GM12874 (cell line): Measurements from ENCODE around the gene COPG1.

Experiments
- TF ChIP-seq, protein P1 (sequence below): IDR thresholded peaks from 2 replicates; pipeline ENCODE4 v1.5.1; 2011; ENCODE audit warnings: low read depth, mild to moderate bottlenecking, control low read depth, low read length, moderate library complexity; ENCODE audit not compliant: insufficient read depth

Gene COPG1, protein sequence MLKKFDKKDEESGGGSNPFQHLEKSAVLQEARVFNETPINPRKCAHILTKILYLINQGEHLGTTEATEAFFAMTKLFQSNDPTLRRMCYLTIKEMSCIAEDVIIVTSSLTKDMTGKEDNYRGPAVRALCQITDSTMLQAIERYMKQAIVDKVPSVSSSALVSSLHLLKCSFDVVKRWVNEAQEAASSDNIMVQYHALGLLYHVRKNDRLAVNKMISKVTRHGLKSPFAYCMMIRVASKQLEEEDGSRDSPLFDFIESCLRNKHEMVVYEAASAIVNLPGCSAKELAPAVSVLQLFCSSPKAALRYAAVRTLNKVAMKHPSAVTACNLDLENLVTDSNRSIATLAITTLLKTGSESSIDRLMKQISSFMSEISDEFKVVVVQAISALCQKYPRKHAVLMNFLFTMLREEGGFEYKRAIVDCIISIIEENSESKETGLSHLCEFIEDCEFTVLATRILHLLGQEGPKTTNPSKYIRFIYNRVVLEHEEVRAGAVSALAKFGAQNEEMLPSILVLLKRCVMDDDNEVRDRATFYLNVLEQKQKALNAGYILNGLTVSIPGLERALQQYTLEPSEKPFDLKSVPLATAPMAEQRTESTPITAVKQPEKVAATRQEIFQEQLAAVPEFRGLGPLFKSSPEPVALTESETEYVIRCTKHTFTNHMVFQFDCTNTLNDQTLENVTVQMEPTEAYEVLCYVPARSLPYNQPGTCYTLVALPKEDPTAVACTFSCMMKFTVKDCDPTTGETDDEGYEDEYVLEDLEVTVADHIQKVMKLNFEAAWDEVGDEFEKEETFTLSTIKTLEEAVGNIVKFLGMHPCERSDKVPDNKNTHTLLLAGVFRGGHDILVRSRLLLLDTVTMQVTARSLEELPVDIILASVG

DNA sequence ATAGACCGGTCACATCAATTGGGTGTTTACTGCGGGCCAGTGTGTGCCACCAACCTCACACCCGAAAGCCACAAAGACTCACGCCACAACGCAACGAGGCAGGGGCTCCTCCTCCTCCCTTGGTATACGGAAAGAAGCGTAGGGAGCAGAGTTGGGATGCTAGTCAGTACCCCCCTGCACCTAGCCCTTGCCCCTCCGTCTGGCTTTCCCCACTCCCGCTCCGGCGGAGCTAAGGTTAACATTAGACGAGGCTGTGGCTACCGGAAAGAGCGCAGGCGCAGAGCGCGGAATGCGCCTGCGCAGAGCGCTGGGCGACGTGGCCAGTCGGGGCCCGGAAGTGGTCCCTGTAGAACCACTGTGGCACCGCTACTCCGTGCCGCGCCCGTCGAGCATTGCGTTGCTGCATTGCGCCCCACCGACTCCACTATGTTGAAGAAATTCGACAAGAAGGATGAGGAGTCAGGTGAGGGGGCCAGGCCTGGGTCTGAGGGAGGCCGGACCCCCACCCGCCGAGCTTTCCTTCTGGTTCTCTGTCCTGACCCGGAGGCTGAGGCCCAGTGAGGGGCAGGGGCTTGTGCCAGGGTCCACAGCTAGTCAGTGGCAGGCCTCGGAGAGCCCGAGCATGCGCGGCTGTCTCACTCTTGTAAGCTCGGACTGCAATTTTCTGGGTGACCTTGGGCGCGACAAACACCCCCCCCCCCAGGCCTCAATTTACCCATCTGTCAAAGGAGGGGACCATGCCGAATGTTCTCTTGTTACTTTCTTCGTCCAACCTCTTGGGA is at the start of gene COPG1:
Gene COPG1 (plus strand): TSS at position 323 of the 782 bp plus-strand sequence. CDS start 104 bp downstream, at position 427.
- TF ChIP-seq, protein P1, sequence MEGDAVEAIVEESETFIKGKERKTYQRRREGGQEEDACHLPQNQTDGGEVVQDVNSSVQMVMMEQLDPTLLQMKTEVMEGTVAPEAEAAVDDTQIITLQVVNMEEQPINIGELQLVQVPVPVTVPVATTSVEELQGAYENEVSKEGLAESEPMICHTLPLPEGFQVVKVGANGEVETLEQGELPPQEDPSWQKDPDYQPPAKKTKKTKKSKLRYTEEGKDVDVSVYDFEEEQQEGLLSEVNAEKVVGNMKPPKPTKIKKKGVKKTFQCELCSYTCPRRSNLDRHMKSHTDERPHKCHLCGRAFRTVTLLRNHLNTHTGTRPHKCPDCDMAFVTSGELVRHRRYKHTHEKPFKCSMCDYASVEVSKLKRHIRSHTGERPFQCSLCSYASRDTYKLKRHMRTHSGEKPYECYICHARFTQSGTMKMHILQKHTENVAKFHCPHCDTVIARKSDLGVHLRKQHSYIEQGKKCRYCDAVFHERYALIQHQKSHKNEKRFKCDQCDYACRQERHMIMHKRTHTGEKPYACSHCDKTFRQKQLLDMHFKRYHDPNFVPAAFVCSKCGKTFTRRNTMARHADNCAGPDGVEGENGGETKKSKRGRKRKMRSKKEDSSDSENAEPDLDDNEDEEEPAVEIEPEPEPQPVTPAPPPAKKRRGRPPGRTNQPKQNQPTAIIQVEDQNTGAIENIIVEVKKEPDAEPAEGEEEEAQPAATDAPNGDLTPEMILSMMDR, result no peak

DNA sequence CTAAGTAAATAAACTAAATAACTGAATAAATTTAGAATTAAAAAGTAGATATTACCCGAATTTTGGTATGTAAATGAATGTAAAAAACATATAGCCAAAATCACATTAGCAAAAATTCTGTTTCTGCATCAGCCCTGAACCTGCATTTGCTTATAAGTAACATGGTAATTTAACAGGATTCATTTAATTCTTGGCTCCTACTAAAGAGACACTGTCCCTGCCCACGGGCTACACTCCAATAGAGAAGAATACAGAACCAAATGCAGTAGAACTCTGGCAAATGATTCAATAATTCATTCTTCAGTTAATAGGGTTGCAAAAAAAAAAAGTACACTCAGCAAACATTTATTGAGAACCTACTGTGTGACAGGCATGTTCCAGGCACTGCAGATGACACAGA is 44.9 kb upstream of the COPG1 start:
- TF ChIP-seq, protein P1, result no peak

- TF ChIP-seq, protein P1, result no peak
These were observed 44.1 kb upstream of the COPG1 start for GRCh38 chr3:129205109-129205832.

DNA sequence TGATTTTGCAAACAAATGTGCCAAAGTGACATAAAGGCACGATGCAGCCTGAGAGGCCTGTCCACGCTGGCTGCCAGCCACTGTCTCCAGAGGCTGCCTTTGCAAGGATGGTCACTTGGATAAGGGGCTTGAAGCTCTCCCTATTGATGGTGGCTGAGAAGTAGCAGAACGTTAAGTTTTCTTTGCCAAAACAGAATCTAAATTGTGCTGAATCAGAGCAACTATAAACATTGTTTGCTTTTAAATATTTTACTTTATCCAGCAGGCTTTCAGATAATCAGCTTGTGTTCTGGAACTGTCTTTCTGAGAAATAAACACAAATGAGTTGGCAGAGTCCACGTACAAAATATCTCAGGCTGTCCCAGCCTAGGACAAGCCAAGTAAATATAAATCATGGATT is 41.9 kb upstream of the COPG1 start:
- TF ChIP-seq, protein P1, result no peak

DNA sequence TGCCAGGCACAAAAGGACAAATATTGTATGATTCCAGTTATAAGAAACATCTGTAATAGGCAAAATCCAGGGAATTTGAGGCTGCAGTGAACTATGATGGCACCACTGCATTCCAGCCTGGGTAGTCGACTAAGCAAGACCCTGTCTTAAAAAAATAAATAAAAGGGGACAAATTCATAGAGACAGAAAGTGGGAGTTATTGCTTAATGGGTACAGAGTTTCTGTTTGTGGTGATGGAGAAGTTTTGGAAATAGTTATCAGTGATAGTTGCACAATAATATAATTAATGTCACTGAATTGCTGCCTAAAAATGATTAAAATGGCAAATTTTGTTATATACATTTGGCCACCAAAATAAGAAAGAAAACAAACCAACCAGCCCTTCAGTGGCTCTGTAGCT is 38.1 kb upstream of the COPG1 start:
- TF ChIP-seq, protein P1, result no peak

DNA sequence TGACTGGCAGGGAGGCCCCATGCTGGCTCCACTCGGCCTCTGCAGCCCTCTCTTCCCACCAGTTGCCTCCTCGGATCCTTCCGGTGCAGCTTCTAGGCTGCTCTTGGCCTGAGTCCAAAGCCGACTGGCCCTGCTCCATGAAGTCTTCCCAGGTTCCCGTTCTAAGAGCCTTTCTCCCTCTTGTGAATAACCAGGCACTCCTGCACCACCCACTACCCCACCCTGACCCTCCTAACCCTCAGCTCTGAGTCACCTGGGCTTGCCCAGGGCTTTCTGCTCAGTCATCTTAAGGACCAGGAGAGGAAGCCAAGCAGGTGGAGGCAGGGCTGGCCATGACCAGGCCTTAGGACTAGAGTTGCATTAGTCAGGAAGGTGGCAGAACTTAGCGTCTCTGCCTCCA is 37.6 kb upstream of the COPG1 start:
- TF ChIP-seq, protein P1, result no peak
